ENCODE measurements around the gene EVI5L.

DNA sequence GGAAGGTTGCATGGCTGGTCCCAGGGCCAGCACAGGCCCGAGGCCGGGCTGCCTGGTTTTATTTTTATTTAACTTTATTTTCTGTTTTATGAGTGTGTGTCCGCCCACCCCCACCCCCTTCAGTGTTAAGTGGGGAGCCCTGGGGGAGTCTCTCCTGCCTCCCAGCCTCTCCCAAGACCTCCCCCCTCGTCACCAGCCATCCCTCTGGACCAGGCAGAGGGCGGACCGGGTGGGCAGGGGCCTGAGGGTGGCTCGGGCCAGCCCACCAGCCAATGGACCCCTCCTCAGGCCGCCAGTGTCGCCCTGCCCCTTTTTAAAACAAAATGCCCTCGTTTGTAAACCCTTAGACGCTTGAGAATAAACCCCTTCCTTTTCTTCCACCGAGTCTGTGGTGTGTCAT is 84.1 kb downstream of the EVI5L start:
- TF ChIP-seq POLR2AphosphoS5 (IDR thresholded peaks at IDR 0.05) = no peak
- no peak for TF ChIP-seq POLR2A (IDR thresholded peaks at IDR 0.05)
- no peak for TF ChIP-seq CTCF (IDR thresholded peaks at IDR 0.05)

Data from breast epithelium (tissue), 3 donors.